ENCODE results near the gene MRPS27. TPM values are rescaled to one million over a fixed set of nuclear protein-coding genes. Genes with fewer than 3 reads are reported as not detected.

The MRPS27 gene
- total RNA-seq, 1 donor from 2014 or later: 57.7 TPM

DNA sequence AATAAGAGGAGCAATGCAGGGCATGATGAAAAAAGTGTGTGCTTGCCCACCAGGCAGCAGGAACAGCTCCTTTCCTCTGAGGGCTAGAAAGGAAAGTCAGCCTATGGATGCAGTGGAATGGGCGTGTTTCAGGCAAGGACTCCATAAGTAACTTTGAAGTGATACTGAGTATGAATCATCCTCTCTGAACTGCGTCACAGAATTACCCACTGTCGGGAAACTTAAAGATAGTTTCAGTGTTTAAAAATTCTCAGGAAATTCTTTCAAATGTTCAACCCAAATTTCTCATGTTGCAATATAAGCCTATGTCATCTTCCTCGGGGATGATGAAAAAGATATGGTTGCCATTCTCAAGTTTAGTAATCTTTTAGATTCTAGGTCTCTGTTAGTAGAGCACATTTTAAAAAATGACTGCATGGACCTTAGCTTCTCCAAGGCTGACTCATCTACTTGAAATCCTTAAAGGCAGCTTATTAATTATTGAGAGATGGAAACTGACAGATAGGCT lies 27.8 kb upstream of the MRPS27 start:
- peaks cover 26% of the 10 kb centered on the region for H3K4me1 Mint-ChIP-seq (ENCODE audit: unreplicated experiment)
- peaks cover 25% of the 10 kb centered on the region for H3K36me3 Mint-ChIP-seq (ENCODE audit: unreplicated experiment)
- H3K9me3 Mint-ChIP-seq (ENCODE audit: unreplicated experiment): no peaks in the 10 kb centered on the region
- no peak for DNase-seq (ENCODE audit: extremely low spot score, unreplicated experiment)
- TF ChIP-seq, protein P1, sequence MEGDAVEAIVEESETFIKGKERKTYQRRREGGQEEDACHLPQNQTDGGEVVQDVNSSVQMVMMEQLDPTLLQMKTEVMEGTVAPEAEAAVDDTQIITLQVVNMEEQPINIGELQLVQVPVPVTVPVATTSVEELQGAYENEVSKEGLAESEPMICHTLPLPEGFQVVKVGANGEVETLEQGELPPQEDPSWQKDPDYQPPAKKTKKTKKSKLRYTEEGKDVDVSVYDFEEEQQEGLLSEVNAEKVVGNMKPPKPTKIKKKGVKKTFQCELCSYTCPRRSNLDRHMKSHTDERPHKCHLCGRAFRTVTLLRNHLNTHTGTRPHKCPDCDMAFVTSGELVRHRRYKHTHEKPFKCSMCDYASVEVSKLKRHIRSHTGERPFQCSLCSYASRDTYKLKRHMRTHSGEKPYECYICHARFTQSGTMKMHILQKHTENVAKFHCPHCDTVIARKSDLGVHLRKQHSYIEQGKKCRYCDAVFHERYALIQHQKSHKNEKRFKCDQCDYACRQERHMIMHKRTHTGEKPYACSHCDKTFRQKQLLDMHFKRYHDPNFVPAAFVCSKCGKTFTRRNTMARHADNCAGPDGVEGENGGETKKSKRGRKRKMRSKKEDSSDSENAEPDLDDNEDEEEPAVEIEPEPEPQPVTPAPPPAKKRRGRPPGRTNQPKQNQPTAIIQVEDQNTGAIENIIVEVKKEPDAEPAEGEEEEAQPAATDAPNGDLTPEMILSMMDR (IDR thresholded peaks at IDR 0.05): no peak
- H3K27ac Mint-ChIP-seq (ENCODE audit: unreplicated experiment): peak overlapping the region; percentile 82
- H3K27me3 Mint-ChIP-seq (ENCODE audit: unreplicated experiment): no peaks in the 10 kb centered on the region
- H3K4me3 Mint-ChIP-seq (ENCODE audit: unreplicated experiment): no peak overlapping the region

DNA sequence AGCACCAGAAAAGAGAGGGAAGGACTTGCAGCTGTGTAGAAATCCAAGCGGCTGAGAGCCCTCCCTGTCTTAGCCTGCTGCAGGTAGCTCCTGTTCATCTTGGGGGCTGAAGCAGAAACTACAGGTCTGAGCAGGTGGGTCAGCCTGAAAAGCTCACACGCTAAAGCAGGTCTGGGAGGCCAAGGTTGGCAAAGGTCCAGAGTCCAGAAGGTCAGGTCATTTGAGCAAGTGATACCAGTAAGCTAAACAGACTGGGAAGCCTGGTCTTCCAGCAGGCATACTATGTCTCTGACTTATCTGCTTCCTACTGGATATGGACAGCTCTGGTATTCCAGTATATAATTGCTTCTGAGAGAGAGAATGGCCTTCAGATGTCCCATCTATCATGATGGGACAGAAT lies 26.4 kb upstream of the MRPS27 start:
- DNase-seq (ENCODE audit: extremely low spot score, unreplicated experiment): no peak
- Mint-ChIP-seq H3K9me3 (ENCODE audit: unreplicated experiment) (no peaks in the 10 kb centered on the region), H3K36me3 (ENCODE audit: unreplicated experiment) (peaks cover 29% of the 10 kb centered on the region), H3K27ac (ENCODE audit: unreplicated experiment) (no peak overlapping the region), H3K4me1 (ENCODE audit: unreplicated experiment) (peaks cover 20% of the 10 kb centered on the region), H3K4me3 (ENCODE audit: unreplicated experiment) (no peak overlapping the region), H3K27me3 (ENCODE audit: unreplicated experiment) (no peaks in the 10 kb centered on the region)
- TF ChIP-seq, protein P1 (IDR thresholded peaks at IDR 0.05): no peak

DNA sequence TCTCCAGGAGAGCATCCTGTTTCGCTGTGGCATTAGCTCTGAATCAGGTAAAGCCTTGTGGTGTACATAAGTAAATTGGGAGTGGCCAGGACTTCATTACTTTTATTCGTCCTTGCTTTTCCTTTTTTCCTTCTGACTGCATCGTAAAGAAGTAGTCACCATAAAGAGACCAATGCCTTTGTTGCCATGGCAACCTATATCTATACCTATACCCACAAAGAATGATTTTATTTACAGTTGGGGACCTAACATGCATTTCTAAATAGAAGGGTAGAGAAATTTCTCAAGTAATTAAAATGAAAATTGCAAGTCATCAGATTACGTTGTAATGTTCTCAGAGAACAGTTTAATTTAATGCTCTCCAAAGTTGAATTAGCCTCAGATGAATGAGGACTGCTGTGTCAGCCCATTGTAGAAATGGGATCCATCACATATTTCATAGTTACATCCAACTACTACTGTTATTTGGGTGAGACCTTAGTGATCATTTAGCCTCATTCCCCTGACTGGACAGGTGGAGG lies 18.7 kb upstream of the MRPS27 start:
- H3K4me3 Mint-ChIP-seq (ENCODE audit: unreplicated experiment): no peak overlapping the region
- no peaks in the 10 kb centered on the region for H3K9me3 Mint-ChIP-seq (ENCODE audit: unreplicated experiment)
- H3K36me3 Mint-ChIP-seq (ENCODE audit: unreplicated experiment): peaks cover 36% of the 10 kb centered on the region
- TF ChIP-seq, protein P1 (IDR thresholded peaks at IDR 0.05): no peak
- no peaks in the 10 kb centered on the region for H3K27me3 Mint-ChIP-seq (ENCODE audit: unreplicated experiment)
- DNase-seq (ENCODE audit: extremely low spot score, unreplicated experiment): no peak
- peaks cover 46% of the 10 kb centered on the region for H3K4me1 Mint-ChIP-seq (ENCODE audit: unreplicated experiment)
- peak overlapping the region; percentile 59 for H3K27ac Mint-ChIP-seq (ENCODE audit: unreplicated experiment)

DNA sequence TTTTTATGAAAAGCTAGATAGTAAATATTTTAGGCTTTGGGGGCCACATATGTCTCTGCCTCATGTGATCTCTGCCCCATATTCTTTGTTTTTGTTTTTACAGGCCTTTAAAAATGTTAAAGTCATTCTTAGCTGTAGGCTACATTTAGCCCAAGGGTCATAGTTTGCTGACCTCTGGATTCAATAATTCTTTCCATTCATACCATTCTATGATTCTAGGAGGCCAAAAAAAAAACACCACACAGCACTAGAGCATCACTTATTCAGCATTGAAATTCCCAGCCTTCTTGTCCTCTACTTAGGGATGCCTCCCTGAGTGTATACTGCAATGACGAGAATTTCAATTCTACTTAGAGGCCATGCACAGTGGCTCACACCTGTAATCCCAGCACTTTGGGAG lies 17.1 kb upstream of the MRPS27 start:
- Mint-ChIP-seq H3K4me3 (ENCODE audit: unreplicated experiment) (no peak overlapping the region), H3K27me3 (ENCODE audit: unreplicated experiment) (no peaks in the 10 kb centered on the region), H3K4me1 (ENCODE audit: unreplicated experiment) (peaks cover 46% of the 10 kb centered on the region), H3K9me3 (ENCODE audit: unreplicated experiment) (no peaks in the 10 kb centered on the region), H3K36me3 (ENCODE audit: unreplicated experiment) (peaks cover 34% of the 10 kb centered on the region), H3K27ac (ENCODE audit: unreplicated experiment) (peak overlapping the region; percentile 85)
- TF ChIP-seq, protein P1 (IDR thresholded peaks at IDR 0.05): no peak
- no peak for DNase-seq (ENCODE audit: extremely low spot score, unreplicated experiment)

DNA sequence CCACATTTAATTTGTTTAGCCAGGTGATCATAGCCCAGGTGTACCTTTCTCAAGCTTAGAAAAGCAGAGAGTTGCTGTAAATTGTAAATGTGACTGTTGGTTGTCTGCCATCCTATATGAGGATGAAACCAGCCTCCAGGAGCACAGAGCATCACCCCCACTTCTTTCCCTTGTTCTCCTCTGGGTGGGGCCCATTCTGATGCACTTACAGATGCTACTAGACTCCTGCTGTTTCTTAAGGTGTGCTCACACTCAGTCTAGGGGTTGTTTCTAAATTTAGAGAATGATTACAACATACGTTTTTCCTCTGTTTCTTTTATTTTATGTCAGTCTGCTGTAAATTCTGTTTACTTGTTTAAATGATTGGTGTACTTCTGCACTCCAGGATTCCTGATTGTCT lies 10.7 kb upstream of the MRPS27 start:
- TF ChIP-seq, protein P1 (IDR thresholded peaks at IDR 0.05): no peak
- DNase-seq (ENCODE audit: extremely low spot score, unreplicated experiment): no peak
- Mint-ChIP-seq H3K4me3 (ENCODE audit: unreplicated experiment) (no peak overlapping the region), H3K36me3 (ENCODE audit: unreplicated experiment) (peaks cover 48% of the 10 kb centered on the region), H3K27me3 (ENCODE audit: unreplicated experiment) (no peaks in the 10 kb centered on the region), H3K4me1 (ENCODE audit: unreplicated experiment) (peaks cover 4% of the 10 kb centered on the region), H3K9me3 (ENCODE audit: unreplicated experiment) (no peaks in the 10 kb centered on the region), H3K27ac (ENCODE audit: unreplicated experiment) (no peak overlapping the region)

Measured in osteocyte (in vitro differentiated cells).